CD4-positive, alpha-beta T cell treated with Interleukin-12 subunit alpha and Interleukin-12 subunit beta, for 1 hour (primary cell): ENCODE data around the gene SPIN2A.
"Not testable (repeated sequence)": the region's sequence is repeated elsewhere in the genome, so short reads cannot be mapped to it uniquely, and the experiment has no call there.

ENCODE experiments used
- DNase-seq: peaks from one replicate; pipeline ENCODE4 v3.0.0-alpha.2; 2020

The SPIN2A gene

DNA sequence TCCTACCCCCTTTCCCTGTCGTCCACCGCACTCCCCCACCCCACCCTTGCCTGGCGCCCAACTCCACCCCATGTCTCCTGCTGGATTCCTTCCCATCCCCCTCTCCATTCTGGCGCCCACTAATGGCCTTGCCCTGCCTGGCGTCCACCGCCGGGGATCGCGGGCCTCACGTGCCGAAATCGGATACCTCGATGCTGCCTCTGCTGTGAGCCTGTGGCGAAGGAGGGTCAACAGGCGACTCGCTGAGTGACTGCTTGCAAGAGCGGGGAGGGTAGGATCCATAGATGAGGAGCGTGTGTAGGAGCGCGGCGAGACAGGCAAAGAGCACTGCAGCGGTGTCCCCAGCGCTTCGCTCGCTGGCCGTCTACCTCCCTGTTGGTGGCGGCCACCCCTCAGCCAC, at the start of gene SPIN2A:
Gene SPIN2A (minus strand): TSS at position 325 of the 400 bp plus-strand sequence. CDS start 800 bp downstream, outside the sequence.
- DNase-seq = not testable (repeated sequence)

DNA sequence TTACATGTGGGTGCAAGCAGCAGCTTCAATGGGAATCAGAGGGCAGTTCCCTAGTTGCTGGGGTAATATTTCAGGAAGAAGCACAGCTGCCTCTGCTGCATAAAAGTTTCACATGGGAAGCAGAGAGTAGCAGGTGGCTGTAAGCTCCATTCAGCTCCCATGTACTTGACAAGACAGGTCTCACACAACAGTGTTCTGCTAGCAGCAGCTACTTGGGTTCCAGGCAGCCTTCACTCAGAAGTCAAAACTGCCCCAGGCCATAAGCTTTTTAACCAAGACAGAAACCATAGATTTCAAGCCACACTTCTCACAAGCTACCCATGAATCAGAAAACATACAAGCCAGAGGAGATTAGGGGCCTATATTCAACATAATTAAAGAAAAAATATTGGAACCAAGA, 41.4 kb upstream of the SPIN2A start:
- no peak for DNase-seq

DNA sequence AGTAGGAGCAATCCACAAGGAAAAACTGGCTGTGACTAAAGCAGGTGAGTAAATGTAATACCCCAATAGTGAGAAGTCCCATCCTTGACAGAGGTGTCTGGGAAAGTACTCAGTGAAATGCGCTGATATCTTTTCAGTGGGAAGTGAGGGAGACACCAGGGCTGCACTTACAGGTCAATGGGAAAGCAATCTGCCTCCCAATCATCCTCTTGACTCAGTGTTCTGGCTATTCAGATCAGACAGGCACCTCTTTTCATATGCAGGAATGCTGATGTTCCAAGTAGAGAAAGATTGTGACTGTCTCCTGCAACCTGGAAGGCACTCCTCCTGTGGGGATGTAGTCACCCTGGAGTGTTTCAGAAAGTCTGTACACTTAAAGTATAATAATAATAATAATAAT, 39.9 kb upstream of the SPIN2A start:
- DNase-seq = no peak

DNA sequence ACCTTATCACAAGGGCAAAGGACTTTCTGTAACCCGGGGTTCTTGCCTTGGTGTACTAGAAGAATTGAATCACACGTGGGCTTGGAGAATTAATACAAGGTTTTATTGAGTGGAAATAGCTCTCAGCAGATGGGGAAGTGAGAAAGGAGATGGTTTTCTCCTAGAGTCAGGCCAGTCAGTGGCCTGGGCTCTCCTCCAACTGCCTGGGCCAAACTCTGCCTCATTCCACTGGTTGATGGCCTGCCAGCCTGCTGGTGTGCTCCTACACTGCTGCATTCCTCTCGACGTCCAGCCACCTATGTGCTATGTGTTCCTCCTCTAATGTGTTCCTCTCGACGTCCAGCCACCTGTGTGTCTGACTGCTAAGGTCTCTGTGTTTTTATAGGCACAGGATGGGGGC, 35.3 kb upstream of the SPIN2A start:
- DNase-seq = no peak

GRCh38 chrX:57156397-57157049, 19.3 kb upstream of the SPIN2A start:
- no peak for DNase-seq

GRCh38 chrX:57155171-57155570, 18.0 kb upstream of the SPIN2A start:
- no peak for DNase-seq

GRCh38 chrX:57152222-57152621, 15.0 kb upstream of the SPIN2A start:
- not testable (repeated sequence) for DNase-seq

- DNase-seq = no peak
Measured at GRCh38 chrX:57138674-57139073, 1.5 kb upstream of the SPIN2A start.

DNA sequence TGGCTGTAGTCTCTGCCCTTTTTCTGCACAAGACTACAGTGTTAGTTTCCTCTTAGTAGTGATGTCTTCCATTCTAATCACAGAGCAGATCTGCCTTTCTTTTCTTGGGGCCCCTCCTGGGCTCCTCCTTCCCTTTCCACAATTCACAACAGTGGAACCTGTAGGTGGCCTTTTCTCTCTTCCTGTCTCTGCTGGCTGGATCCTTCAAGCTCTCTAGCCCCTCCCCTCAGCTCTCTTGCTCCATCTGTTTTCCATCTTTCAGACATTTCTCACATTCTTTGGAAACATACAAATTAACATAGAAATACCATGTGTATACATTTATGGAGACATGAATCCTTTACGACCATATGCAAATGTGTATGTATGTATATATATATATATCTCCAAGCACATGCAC, 304 bp upstream of the SPIN2A start:
- no peak for DNase-seq

GRCh38 chrX:57136589-57136988, 608 bp downstream of the SPIN2A start:
- DNase-seq = not testable (repeated sequence)

- no peak for DNase-seq
Measured at GRCh38 chrX:57135287-57135686, 1.9 kb downstream of the SPIN2A start.

DNA sequence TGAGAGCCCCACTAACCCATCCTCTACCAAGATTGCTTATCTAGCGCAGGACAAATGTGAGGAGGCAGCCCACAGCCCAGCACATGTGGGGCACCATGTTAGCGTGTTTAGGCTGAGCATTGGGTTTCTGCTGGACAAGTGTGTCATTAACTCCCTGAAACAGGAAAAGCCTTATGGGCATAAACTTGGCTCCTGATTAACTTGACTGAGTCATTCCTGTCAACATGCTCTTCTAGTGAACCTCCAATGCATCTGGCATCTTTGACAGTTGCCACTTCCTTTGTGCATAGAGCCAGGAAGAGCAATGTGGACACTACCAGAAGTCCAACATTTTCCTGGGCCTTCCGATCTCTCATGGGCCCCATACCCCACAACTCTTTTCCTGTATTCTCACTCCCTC, 2.5 kb downstream of the SPIN2A start:
- DNase-seq = no peak

DNA sequence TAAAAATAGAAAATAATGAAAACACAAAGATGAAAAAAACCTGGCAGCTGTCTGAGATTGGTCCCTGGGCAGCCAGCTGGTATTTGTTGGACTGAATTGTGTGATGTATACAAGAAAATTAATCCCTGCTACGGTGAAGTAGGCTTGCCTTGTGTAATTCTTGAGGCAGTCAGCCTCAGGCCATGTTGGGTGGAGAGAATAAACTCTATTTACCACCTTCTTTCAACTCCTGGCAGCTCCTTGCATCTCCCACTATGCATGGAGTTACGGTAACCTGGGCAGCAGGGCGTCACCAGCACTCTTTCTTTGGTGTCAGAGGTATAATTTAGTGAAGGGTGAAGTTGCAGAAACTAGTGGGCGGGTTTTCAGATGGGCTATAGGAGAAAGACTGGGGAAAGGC, 3.5 kb downstream of the SPIN2A start:
- DNase-seq = no peak

GRCh38 chrX:57133284-57133683, 3.9 kb downstream of the SPIN2A start:
- not testable (repeated sequence) for DNase-seq

DNA sequence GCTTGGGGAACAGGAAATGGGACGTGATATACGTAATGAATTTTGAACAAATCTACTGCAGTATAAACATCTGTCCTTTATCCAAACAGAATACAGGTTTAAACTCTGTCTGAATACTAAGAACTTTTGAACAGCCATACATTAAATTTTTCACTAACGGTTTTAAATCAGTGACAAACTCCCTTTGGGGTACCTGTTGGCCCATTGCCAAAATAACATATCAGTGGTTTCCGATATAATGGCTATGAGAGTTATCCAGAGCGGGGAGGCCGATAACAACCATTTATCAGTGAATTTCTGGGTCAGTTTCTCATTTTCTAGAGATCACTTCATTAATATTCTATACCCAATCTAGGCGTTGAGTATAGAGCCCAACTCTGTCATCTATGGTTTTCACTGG, 5.2 kb downstream of the SPIN2A start:
- no peak for DNase-seq

DNA sequence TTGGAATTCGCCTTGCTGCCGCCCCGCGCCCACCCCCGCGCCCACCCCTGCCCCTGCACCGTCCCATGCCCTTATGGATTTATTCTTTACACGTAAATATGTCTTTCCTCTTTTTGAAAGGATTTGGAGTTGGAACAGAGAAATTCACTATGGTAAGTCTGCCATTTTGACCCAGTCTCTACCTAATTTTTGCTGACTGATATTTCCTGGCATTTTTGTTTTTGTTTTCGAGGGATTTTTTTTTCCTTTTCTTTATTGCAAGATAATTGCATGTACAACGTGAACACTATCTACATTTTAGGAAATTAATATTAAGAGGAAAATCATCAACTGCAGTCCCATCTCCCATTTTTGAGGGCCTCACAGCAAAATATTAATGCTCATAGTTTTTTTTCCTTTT, 15.4 kb downstream of the SPIN2A start:
- DNase-seq = peak; percentile 0

- DNase-seq = peak; percentile 78
Measured at GRCh38 chrX:57121162-57121755, 15.9 kb downstream of the SPIN2A start, which contains the start of gene SPIN2B. TSS of gene SPIN2B (minus strand) at chrX:57121548.

GRCh38 chrX:57120619-57121161, 16.5 kb downstream of the SPIN2A start:
- DNase-seq = peak; percentile 0

DNA sequence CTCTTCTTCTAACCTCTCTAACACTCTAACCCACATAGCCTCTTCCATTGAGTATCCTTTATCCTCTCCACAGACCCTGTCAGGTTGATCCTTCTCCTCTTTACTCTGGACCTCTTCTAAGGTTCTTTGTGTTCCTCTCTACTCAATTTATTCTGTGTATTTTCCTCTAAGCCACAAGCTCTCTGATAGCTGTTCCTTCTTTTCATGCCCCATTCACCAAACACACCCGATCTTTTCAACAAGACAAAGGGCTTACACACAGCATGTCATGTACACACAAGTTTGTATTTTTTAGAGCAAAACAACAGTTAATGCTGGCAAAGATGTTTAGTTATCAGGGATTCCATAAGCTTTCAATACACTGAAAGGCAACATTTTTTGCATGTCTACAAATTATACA, 17.8 kb downstream of the SPIN2A start:
- DNase-seq = no peak

DNA sequence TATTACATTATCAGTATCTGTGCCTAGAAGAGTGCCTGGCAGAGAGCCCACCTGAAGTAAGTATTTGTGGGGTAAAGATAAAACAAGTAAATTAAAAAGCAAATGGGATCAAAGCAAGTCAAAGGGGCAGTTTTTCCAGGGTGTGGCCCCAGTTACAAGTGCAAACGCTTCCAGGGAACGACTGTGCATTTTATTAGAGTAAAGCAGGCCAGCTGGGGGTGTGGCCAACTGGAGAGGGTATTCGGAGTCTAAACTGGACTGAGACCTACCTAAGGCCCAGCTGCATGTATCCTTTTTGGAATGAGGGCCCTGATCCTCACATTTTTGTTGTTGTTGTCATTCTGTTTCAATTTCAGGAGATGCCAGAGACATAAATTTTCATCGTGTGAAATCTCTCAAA, 19.6 kb downstream of the SPIN2A start:
- not testable (repeated sequence) for DNase-seq

GRCh38 chrX:57104921-57105398, 32.2 kb downstream of the SPIN2A start:
- no peak for DNase-seq

DNA sequence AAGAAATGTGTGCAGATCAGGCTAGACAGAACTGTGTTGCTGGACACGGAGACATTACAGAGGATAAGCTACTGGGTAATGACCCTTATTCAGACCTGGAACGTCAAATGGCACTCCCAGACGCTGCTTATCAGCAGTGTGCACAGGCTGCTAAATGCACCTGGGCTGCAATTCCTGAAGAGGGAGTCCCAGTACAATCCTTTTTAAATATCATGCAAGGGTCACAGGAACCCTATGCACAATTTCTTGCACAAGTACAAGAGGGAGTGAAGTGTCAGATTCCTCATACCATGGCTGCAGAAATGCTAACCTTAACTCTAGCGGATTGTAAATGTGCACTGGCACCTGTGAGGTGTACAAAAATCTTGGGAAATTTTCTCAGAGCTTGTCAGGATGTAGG, 32.8 kb downstream of the SPIN2A start:
- no peak for DNase-seq

DNA sequence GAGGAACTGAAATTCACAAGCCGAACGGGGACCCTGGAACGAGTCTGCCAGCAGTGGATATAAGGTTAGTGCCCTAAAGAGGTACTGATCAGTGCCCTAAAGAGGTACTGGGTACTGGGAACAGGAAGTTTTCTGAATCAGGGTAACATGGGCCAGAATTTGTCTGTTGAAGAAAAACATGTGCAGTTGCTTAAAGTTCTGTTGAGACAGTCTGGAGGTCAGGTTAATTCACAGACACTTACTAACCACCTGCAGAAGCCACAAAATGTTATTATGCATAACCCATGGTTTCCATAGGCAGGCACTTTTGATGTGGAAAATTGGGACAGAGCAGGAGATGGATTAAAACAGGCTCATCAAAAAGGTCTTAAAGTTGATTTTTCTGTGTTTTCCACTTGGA, 33.7 kb downstream of the SPIN2A start:
- DNase-seq = no peak

- DNase-seq = peak; percentile 0
Measured at GRCh38 chrX:57102918-57103317, 34.3 kb downstream of the SPIN2A start.
